CD4-positive, alpha-beta T cell treated with Interleukin-17A for 4 hours (primary cell): Measurements from ENCODE around the gene AGO1.
A peak's percentile ranks its signal among the peaks of the same experiment; 100 is the strongest.
"Not testable (repeated sequence)": the region's sequence is repeated elsewhere in the genome, so short reads cannot be mapped to it uniquely, and the experiment has no call there.

Experiments used
- DNase-seq: peaks from one replicate; pipeline ENCODE4 v3.0.0-alpha.2; 2020; ENCODE audit warnings: mixed read lengths

The AGO1 gene

DNA sequence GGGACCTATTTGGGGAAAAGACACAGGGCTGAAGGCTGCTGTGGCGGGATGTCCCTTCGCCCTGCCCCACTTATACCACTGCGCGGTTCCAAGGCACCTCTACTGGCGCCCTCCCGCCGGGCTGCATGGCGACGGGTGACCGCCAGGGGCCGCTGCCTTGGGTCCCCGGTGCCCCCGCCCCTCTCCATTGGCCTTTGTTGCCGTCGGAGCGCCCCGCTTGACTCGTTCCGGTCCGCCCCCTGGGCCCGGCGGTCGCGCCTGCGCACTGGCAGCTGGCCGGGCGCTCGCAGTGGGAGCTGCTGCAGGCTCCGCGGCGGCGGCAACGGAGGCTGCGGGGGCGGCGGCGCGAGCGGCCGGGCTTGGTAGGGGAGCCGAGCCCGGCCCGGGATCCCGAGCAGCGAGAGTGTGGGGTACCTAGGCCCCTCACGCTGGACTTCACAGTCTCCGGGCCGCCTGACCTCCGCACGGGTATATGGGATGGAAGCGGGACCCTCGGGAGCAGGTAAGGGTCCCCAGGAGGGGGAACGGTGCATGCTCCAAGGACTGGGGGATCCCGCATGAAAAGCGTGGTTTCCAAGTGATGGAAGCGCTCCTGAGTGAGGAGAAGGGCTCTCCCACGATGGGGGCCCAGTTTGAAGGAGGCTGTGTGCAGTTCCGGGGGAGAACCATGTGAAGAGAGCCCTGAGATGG lies at the start of gene AGO1:
AGO1 (plus strand) TSS at position 265 of the 690 bp plus-strand sequence; CDS start at position 478, 213 bp downstream.
- peak; percentile 97 for DNase-seq

DNA sequence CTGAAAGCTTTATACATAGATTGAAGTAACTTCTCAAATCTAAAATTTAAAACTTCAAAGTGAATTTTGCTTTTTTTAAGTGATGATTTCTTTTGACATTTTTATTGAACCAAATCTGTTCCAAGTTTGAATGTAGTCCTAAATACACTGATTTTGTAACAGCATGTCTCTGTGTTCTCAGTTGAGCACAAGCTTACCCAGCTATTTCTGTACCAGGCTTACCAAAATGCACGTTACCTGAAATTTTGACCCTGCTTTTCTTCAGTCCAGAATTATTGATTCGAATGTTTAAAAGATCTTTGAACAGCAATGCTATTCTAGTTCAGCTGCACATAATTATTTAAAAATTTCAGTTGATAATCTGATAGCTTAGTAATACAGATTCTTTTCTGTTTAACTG lies 49.6 kb upstream of the AGO1 start:
- DNase-seq: no peak

DNA sequence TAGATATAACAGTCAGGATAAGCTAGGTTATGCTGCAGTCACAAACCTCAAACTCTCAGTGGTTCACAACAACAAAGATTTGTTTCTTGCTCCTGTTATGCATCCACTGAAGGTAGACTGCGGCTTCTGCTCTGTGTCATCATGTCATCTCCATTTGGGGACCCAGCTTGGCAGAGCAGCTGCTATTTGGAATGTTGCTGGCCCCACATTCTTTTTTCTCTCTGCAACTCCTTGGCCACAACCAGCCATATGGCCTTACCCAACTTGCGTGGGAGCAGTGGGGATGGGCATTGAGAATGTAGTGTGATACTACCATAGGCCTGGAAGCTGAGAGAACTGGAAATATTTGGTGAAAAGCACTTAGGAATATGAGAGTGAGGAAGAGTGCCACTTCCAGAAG lies 48.8 kb upstream of the AGO1 start:
- no peak for DNase-seq

DNA sequence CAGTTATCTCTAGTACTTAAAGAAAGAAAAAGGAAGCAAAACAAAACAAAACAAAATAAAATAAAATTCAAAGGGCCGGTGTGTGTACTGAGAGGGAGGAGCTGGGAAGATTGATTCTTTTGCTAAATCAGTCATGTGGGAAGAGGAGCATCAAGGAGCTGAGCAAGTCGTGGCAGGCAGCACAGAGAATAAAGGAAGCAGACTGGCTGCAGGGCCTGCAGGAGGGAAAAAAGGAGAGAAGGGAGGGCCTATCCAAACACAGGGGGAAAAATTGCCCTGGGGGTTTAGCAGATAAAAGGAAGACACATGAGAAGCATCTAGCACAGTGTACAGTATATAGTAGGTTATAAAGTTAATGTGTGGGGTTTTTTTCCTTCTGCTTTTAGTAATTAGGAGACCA lies 47.6 kb upstream of the AGO1 start:
- no peak for DNase-seq

DNA sequence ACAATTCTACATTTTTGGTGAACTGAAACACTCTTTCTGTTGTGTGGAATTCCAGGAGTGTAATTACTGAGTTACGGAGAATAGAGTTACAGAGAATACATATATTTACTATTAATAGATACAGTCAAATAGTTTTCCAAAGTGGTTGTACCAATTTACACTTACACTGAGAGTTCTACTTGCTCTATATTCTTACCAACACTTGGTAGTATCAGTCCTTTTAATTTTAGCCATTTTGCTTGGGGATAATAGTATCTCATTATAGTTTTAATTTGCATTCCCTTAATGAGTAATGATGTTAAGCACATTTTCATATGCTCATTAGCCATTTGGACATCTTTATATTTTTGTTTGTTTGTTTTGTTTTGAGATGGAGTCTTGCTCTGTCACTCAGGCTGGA lies 46.3 kb upstream of the AGO1 start:
- DNase-seq: no peak

DNA sequence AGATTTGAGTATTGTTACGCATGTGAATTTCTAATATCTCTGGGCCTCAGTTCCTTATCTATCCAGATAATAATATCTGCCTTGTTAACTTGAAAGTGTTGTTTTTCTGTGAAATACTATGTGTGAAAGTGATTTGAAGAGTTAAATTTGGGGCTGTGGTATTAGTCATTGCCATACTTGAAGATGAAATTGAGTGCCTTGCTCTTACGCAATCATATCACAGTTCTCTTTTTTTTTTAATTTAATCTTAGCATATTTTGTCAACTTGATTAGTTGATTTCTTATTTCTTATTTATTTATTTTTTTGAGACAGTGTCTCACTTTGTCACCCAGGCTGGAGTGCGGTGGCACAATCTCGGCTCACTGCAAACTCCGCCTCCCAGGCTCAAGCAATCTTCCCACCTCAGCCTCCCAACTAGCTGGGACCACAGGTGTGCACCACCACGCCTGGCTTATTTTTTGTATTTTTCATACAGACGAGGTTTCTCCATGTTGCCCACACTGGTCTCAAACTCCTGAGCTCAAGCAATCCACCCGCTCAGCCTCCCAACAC lies 44.2 kb upstream of the AGO1 start:
- no peak for DNase-seq

DNA sequence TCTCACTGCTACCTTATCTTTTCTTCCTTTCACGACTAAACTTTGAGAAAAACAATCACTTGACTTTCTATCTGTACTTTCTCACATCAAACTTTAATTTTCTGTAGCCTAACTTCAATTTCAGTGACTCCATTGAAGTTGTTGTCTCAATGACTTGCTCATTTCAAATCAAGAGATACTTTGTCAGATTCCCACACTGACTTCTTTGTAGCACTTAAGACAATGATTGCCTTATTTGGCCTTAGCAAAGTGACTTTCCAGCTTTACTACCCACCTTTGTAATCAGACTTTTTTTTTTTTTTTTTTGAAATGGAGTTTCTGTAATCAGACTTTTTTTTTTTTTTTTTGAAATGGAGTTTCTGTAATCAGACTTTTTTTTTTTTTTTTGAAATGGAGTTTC lies 38.2 kb upstream of the AGO1 start:
- no peak for DNase-seq

DNA sequence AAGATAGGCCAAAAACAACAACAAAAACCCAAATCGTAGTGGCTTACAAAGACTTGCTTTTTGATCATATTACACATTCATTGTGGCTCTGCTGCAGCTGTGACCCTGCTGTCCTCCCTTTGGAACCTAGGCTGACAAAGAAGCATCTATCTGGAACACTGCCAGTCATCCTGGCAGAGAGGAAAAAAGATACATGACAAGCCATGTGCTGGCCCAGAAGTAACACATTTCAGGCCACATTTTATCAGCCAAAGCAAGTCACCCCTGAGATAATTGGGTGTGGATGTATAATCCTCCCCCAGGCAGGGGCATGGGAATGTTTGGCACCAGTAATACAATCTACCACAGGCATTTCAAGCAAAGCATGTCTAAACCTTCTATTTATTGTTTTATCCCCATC lies 37.2 kb upstream of the AGO1 start:
- no peak for DNase-seq

DNA sequence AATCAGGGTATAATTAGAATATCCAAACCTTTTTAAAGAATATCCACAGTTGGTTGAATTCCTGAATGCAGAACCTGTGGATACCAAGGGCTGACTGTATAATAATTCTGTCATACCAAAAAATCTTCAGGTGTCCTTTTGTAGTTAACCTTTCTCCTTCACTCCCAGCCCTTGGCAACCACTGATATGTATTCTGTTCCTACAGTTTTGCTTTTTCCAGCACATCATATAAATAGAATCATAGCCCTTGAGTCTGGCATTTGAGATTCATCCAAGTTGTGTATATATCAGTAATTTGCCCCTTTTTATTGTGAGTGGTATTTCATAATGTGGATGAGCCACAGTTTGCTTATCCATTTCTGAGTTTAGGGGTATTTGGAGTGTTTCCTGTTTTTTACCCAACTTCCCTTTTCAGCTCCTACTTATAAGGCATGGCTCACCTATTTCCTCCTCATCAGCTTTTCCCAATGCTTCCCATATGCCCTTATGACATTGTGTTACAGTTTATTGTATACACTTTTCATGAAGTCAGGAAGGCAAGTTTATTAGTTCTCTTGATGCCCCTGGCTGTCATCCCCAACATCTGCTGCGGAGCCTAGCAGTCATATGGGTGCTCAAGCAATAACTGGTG lies 35.0 kb upstream of the AGO1 start:
- DNase-seq: no peak

DNA sequence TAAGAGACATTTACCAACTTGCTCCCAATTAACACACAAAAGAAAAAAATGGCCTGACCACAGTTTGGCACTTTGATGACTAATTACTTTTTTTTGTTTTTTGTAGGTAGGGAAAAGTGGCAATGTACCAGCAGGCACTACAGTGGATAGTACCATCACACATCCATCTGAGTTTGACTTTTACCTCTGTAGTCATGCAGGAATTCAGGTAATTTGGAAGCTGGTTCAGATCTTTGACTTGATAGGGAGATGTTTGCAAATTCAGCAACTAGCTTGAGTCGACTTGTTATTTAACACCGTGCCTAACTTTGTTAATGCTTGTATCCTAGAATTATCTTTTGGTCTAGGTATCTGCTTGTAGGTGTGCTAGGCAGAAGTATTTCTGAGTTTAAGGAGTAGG lies 33.0 kb upstream of the AGO1 start:
- DNase-seq: no peak

DNA sequence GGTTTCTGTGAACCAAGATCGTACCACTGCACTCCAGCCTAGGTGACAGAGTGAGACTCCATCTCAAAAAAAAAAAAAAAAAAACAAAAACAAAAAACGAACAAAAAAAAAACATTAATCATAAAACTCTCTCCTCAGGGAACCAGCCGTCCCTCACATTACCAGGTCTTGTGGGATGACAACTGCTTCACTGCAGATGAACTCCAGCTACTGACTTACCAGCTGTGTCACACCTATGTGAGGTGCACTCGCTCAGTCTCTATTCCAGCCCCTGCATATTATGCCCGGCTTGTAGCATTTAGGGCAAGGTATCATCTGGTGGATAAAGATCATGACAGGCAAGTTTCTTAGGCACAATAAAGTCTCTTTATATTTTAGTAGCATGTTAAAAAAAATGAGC lies 32.3 kb upstream of the AGO1 start:
- DNase-seq: no peak

DNA sequence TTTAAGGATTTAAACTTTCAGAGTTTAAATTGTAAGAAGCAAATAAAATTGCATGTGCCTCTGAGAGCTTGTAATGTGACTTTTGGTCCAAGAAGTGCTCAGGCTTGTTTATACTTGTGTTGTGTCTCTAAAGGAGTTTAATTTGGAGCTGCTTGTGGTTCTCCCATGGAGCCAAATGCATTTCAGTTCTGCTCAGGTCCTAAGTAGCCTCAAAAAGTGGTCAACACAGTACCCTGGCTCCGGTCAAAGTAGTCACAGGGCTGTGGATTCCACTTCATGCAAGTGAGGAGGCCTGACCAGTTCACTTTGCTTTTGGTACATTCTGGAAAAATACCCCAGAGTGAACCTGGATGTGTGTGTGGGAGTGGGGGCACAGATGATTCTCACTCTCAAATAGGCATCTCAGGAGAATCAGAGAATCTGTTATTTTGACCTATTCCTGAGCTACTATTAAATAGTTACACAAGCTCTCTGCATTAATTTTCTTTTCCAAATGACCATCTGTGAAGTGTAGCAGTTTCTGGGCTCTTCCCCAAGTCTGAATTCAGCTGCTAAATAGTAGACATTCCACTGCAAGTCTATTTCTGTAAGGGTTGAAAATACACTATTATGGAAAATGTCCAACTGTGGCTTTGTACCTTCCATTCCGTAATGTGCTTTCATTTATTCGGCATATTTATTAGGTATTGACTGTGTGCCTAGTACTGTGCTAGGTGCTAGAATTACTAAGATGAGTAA lies 31.7 kb upstream of the AGO1 start:
- DNase-seq: no peak

DNA sequence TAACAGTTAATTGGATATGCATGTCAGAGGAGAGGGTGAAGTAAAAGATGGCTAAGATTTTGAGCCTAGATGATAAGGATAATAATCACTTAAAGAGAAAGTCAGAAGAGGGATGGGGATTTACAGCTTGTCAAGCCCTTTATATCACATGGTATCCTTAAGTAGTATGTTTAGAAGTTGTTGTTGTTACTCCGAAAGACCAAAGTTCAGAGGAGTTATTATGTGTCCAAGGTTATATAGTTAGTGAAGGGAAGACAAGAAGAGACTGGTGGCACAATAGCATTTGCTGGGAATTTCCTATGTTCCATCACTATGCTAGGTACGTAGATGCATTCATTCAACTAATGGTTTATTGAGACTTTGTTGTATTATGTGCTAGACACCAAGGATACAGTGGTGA lies 30.8 kb upstream of the AGO1 start:
- DNase-seq: no peak

DNA sequence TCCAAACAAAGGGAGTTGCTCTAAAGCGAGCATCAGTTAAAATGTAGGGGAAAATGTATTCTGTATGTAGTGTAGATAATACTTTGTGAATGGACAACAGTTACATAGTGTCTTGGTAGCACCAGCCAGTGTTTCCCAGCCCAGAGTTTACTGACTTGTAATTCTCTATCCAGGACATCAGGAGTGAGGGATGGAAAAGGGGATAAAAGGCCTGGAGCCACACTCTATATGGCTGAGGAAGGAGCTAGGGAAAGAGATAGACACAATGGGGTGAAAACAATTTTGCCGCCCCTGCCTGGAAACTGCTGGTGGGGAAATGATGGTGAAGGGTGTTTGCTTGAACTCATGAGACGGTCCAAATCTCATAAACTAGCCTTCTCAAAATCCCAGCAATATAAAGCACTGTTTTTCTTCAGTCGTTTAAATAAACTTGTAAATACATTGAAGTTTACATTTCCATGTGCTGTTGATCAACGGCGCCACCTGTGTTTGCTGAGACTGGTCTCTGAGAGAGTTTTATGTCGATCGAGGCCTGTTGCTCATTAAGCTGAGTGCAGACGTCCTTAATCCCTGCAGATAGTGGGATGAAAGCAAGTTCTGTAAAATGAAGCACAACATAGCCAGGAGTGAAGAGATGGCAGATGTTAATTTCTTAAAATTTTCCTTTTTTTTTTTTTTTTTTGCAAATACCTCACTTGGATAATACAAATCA lies 27.9 kb upstream of the AGO1 start:
- no peak for DNase-seq

DNA sequence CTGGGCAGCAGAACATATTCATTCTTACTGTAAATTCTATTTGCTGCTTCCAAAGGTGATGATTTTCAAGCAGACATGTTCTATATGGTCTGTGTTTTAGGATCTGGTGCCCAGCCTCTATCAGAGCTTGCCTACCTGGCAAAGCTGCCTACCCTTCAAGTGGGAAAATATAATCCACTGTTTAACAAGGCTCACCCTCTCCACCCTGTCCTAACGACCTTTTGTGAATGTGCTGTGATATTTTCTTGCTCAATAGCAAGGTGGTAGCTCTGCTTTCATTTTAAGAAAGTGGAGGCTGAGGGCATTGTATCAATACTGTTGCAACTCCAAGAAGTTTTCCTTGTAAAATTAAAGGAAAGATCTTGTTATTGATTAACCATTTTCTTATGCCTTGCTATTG lies 26.0 kb upstream of the AGO1 start:
- DNase-seq: no peak

DNA sequence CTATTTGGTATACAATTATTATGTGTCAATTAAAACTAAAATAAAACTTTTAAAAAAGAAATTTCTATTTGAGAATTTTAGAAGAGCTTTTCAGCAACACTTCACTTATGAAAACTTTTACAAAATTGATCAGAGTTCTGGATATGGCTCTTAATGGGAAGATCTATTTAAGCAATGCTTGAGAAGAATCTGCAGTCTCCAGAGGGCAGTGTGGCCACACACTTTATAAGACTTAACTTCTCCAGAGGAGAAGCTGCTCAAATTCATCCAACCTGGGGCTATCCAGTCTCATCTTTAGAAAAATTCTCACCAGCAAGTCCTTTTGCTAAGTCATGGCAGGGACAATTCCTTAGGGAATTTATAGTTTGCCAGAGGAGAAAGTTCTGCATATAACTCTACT lies 25.2 kb upstream of the AGO1 start:
- no peak for DNase-seq

DNA sequence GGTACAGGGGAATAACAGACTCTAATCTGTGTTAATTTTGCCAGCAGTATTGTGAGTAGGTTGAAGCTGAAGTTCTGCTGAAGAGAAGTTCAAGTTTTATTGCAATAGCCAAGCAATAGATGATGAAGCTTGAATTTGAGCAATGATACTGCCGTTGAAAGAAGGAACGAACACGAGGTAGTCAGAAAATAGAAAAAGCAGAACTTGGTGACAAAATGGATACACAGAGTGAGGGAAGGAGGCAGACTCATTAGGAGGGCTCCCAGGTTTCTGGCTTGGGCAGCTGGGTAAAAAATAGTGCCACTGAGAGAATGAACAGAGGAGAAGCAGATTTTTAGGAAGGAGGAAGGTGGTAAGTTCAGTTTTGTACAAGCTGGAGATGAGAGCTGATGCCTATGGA lies 22.3 kb upstream of the AGO1 start:
- no peak for DNase-seq

DNA sequence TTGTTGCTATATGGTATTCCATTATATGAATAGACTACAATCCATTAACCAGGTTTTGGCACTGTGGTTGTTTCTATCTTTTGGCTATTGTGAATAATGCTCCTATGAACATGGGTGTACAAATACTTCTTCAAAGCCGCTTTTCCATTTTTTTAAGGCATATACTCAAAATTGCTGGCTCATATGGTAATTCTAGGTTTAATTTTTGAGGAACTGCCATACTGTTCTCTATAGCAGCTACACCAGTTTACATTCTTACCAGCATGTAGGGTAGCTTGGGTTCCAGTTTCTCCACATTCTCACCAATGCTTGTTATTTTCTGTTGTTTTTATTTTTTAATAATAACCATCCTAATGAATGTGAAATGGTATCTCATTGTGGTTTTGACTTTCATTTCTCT lies 19.9 kb upstream of the AGO1 start:
- DNase-seq: no peak

DNA sequence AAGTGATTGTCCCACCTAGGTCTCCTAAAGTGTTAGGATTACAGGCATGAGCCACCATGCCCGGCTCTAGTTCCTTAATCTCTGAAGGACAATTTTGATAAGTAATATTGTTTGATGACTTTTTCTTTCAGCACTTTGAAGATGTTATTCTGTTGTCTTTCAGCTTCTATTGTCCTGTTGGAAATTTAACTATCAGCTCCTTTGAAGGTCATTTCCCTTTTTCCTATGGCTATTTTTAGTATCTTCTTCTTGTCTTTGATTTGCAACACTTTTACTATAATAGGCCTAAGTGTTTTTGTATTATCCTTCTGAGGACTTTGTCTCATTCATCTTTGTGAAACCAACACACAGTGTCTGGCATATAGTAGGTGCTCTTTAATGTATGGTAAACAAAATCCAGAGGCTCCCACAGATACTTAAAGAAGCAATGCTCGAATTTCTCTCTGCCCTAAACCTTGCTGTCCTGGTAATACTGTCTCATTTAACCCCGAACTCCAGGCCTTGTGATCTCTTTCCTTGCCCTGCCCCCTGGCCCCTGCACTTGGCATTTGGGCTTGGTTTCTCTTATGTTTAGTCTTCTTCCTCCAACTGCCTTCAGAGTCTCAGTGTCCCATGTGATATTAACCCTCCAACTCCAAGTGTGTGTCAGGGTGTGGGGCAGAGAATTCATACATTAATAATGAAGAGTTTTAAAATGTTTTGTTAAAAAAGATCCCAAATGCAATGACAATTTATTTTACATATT lies 19.0 kb upstream of the AGO1 start:
- DNase-seq: no peak

DNA sequence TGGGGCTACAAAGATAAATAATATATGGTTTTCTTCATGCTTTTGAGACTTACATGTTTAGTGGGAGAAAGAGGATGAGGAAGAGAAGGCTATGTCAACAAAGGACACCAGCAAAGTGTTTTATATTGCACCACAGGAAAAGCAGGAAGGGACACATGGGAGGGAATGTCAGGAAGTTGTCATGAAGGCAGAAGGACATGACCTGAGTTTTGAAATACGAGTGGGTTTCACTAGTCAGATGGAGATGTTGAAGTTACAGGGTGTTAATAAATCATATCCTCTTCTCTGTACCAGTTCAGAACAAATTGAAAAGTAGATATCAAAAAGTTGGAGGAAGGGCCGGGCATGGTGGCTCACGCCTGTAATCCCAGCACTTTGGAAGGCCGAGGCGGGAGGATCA lies 18.2 kb upstream of the AGO1 start:
- DNase-seq: no peak

DNA sequence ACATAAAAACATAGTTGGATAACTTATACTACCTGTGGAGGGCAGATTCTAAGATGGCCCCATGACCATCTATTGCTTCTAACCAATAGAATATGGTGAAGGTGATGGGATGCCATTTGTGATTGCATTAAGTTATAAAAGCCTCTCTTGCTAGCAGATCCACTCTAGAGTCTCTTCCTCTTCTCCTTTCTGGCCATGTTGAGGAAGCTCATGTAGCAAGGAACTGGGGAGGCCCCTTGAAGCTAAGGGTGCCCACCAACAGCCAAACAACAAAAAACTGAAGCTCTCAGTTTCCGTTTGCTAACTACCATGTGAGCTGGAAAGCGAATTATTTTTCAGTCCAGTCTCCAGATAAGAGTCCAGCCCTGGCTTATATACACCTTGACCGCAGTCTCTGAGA lies 16.0 kb upstream of the AGO1 start:
- no peak for DNase-seq

DNA sequence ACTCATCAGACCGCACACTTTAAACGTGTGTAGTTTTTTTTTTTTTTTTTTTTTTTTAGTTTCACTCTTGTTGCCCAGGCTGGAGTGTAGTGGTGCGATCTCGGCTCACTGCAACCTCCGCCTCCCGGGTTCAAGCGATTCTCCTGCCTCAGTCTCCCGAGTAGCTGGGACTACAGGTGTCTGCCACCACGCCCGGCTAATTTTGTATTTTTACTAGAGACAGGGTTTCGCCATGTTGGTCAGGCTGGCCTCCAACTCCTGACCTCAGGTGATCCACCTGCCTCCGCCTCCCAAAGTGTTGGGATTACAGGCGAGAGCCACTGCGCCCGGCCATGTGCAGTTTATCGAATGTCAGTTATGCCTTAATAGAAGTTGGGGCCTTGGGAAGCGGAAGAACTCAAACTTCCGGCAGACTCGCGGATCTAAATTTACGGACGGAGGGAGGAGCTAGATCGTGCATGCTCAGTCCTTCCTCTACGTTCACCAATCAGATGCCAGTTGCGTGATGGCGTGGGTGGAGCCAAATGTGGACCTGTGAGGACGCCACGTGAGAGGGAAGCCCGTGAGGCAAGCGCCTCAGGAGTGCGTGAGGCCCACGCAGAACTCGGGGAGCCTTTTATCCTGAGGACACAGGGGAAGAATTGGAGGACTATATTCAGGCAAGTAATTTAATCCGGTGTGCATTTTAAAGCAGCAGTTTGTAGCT lies 13.6 kb upstream of the AGO1 start:
- DNase-seq: not testable (repeated sequence)
